Stimulated activated CD4-positive, alpha-beta T cell treated with anti-CD3 and anti-CD28 coated beads, Interleukin-15, amount 100 ng/mL, for 48 hours (primary cell): ENCODE data around the gene LBX2.

ENCODE experiments used
- DNase-seq, 2 donors: peaks; one replicate each; pipeline ENCODE4 v3.0.0-alpha.2; 2020; ENCODE audit warnings: low read depth in 2 of 2

Gene LBX2

GRCh38 chr2:74457549-74458131 is 41.8 kb downstream of the LBX2 start:
- peak; percentile 64 to 76 for DNase-seq

GRCh38 chr2:74457129-74457548 is 42.3 kb downstream of the LBX2 start:
- DNase-seq: no peak

GRCh38 chr2:74454654-74455511 is 44.5 kb downstream of the LBX2 start, which contains the start of gene INO80B:
Gene INO80B (plus strand): TSS chr2:74455087. CDS start chr2:74455117, 30 bp downstream.
- DNase-seq: peak; percentile 96

GRCh38 chr2:74450570-74451190 is 48.7 kb downstream of the LBX2 start:
- no peak for DNase-seq

GRCh38 chr2:74448771-74449170 is 50.6 kb downstream of the LBX2 start:
- no peak for DNase-seq
